GM18873 (cell line): ENCODE results near the gene NDUFA1.
"Not testable (repeated sequence)": the region's sequence is repeated elsewhere in the genome, so short reads cannot be mapped to it uniquely, and the experiment has no call there.

Source experiments
- ATAC-seq: cut with Tn5 transposase; IDR thresholded peaks from one replicate; pipeline ENCODE4 v1.9.1; 2021; ENCODE audit warnings: mild to moderate bottlenecking, moderate library complexity, moderate number of reproducible peaks; ENCODE audit not compliant: unreplicated experiment, low FRiP score

Gene NDUFA1

DNA sequence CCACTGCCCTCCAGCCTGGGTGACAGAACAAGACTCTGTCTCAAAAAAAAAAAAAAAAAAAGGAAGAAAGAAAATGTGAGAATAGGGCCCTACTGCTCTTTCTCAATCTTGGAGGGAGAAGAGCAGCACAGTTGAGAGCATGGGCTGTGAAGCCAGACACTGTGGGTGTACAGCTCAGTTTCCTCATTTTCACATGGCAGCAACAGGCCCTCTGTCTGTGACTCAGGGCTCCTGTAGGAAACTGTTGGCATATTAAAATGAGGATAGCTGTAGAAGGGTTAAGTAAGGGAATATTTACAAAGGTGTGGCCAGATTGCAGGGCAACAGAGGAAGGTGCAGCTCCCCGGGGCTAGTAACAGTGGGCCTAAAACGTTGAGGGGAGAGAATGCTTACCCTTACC is 27.5 kb downstream of the NDUFA1 start:
- no peak for ATAC-seq

- no peak for ATAC-seq
Measured at GRCh38 chrX:119900976-119901375, 29.3 kb downstream of the NDUFA1 start.

DNA sequence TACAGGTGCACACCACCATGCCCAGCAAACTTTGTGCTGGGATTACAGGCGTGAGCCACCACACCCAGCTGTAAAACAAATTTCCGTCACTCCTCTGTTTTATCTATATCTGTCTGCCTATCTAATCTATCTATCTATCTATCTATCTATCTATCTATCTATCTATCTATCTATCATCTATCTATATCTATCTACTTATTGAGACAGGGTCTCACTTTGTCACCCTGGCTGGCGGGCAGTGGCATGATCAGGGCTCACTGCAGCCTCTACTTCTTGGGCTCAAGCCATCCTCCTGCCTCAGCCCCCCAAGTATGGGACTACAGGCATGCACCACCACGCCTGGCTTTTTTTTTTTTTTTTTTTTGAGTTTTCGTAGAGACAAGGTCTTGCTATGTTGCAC is 44.7 kb downstream of the NDUFA1 start:
- ATAC-seq, result no peak

- no peak for ATAC-seq
Measured at GRCh38 chrX:119917877-119918276, 46.2 kb downstream of the NDUFA1 start.

- no peak for ATAC-seq
Measured at GRCh38 chrX:119919835-119920585, 48.4 kb downstream of the NDUFA1 start.

DNA sequence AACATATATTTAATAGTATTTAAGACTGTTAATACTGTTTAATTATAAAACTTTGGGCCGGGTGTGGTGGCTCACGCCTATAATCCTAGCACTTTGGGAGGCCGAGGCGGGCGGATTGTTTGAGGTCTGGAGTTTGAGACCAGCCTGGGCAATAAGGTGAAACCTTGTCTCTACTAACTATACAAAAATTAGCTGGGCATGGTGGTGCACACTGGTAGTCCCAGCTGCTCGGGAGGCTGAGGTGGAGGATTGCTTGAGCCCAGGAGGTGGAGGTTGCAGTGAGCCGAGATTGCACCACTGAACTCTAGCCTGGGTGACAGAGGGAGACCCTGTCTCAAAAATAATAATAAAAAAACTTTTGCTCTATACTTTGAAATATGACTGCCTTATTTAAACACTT is 50.8 kb downstream of the NDUFA1 start:
- not testable (repeated sequence) for ATAC-seq
